Esophagus squamous epithelium (tissue), 4 donors: ENCODE results near the gene SLC26A11.

Source experiments
- CTCF ChIP-seq, 6 experiments: fragments of 450-650 bp in 4 of 6; fragments of 200-600 bp in 2 of 6; sonication (generic) in 2 of 6; IDR thresholded peaks; one replicate each; pipeline ENCODE4 v1.5.1; 2016 to 2019; ENCODE audit warnings: antibody characterized with exemption in 6 of 6, mild to moderate bottlenecking in 4 of 6, moderate library complexity in 4 of 6
- POLR2A ChIP-seq, 4 donors: fragments of 450-650 bp; IDR thresholded peaks; one replicate each; pipeline ENCODE4 v1.6.1; 2017; ENCODE audit warnings: antibody characterized with exemption in 4 of 4, mild to moderate bottlenecking in 4 of 4, moderate library complexity in 3 of 4

GRCh38 chr17:80181431-80181830 is 38.8 kb upstream of the SLC26A11 start:
- TF ChIP-seq CTCF (IDR thresholded peaks at IDR 0.05) (no peak), POLR2A (IDR thresholded peaks at IDR 0.05) (no peak)
